Activated naive CD4-positive, alpha-beta T cell treated with anti-CD3 and anti-CD28 coated beads, Interleukin-2, amount 10 ng/mL, durations not matched to agents 7 days and 5 days (primary cell): Measurements from ENCODE around the gene ALX3.
A peak's percentile ranks its signal among the peaks of the same experiment; 100 is the strongest.

ENCODE experiments used
- CTCF ChIA-PET: fragments of 350-600 bp; sonication (Branson Sonifier 250); formaldehyde crosslinking; loops from one replicate; lab custom pipeline; 2021; ENCODE audit warnings: antibody characterized with exemption; lab: Charles Lee
- DNase-seq: peaks from one replicate; pipeline ENCODE4 v3.0.0-alpha.2; 2020
- H3K27ac Mint-ChIP-seq: one replicate; pipeline ENCODE4 v1.8.0; 2021; ENCODE audit warnings: mild to moderate bottlenecking, moderate library complexity, mixed read lengths
- H3K27me3 Mint-ChIP-seq: one replicate; pipeline ENCODE4 v1.8.0; 2021; ENCODE audit warnings: mild to moderate bottlenecking, mixed read lengths
- H3K36me3 Mint-ChIP-seq: one replicate; pipeline ENCODE4 v1.8.0; 2021; ENCODE audit warnings: mixed read lengths
- H3K4me1 Mint-ChIP-seq: one replicate; pipeline ENCODE4 v1.8.0; 2021; ENCODE audit warnings: mixed read lengths
- H3K4me3 Mint-ChIP-seq: one replicate; pipeline ENCODE4 v1.8.0; 2021; ENCODE audit warnings: mild to moderate bottlenecking, moderate library complexity, mixed read lengths
- H3K9me3 Mint-ChIP-seq: one replicate; pipeline ENCODE4 v1.8.0; 2021; ENCODE audit warnings: mixed read lengths

Gene ALX3

GRCh38 chr1:110067479-110067892 is 3.0 kb downstream of the ALX3 start:
- Mint-ChIP-seq H3K4me3 (no peak overlapping the region), H3K9me3 (no peaks in the 10 kb centered on the region), H3K27ac (no peak overlapping the region), H3K4me1 (peaks cover 5% of the 10 kb centered on the region), H3K36me3 (no peaks in the 10 kb centered on the region), H3K27me3 (peaks cover 85% of the 10 kb centered on the region)
- CTCF ChIA-PET: interaction anchor here (1.0 to 2.0 kb wide), 2 partner anchors 37 to 38 kb away, joined by 3 to 6 read pairs; no protein-coding TSS in a partner anchor
- DNase-seq: no peak

GRCh38 chr1:110065841-110066240 is 4.6 kb downstream of the ALX3 start:
- Mint-ChIP-seq H3K27me3 (peaks cover 69% of the 10 kb centered on the region), H3K9me3 (no peaks in the 10 kb centered on the region), H3K4me1 (peaks cover 5% of the 10 kb centered on the region), H3K4me3 (no peak overlapping the region), H3K36me3 (no peaks in the 10 kb centered on the region), H3K27ac (no peak overlapping the region)
- CTCF ChIA-PET: interaction anchor here (2.0 to 2.9 kb wide), 2 partner anchors 11 to 36 kb away, joined by 6 to 10 read pairs; no protein-coding TSS in a partner anchor
- no peak for DNase-seq

- H3K27me3 Mint-ChIP-seq: peaks cover 59% of the 10 kb centered on the region
- peaks cover 4% of the 10 kb centered on the region for H3K36me3 Mint-ChIP-seq
- no peak for DNase-seq
Measured at GRCh38 chr1:110064576-110065337, 5.7 kb downstream of the ALX3 start.

GRCh38 chr1:110063781-110064180 is 6.7 kb downstream of the ALX3 start:
- no peaks in the 10 kb centered on the region for H3K9me3 Mint-ChIP-seq
- peaks cover 5% of the 10 kb centered on the region for H3K4me1 Mint-ChIP-seq
- H3K27ac Mint-ChIP-seq: no peak overlapping the region
- peaks cover 50% of the 10 kb centered on the region for H3K27me3 Mint-ChIP-seq
- no peak for DNase-seq
- CTCF ChIA-PET: interaction anchor here (1.6 to 2.9 kb wide), 2 partner anchors 9 to 17 kb away, joined by 3 to 10 read pairs; no protein-coding TSS in a partner anchor
- peaks cover 4% of the 10 kb centered on the region for H3K36me3 Mint-ChIP-seq
- H3K4me3 Mint-ChIP-seq: no peak overlapping the region

More at GRCh38 chr1:110064576-110065337, 5.7 kb downstream of the ALX3 start:
- Mint-ChIP-seq H3K27ac (no peak overlapping the region), H3K4me1 (peaks cover 5% of the 10 kb centered on the region), H3K4me3 (no peak overlapping the region), H3K9me3 (no peaks in the 10 kb centered on the region)
- CTCF ChIA-PET: interaction anchor here (2.9 kb wide), 1 partner anchor 10 kb away, joined by 10 read pairs; no protein-coding TSS in a partner anchor

- Mint-ChIP-seq H3K36me3 (peaks cover 7% of the 10 kb centered on the region), H3K9me3 (no peaks in the 10 kb centered on the region), H3K4me1 (no peaks in the 10 kb centered on the region), H3K4me3 (no peak overlapping the region), H3K27me3 (peaks cover 38% of the 10 kb centered on the region), H3K27ac (no peak overlapping the region)
- CTCF ChIA-PET: interaction anchor here (1.1 to 3.5 kb wide), 8 partner anchors 9 to 90 kb away, joined by 3 to 18 read pairs (median 4); no protein-coding TSS in a partner anchor
- DNase-seq: no peak
Measured at GRCh38 chr1:110062612-110063011, 7.9 kb downstream of the ALX3 start.

- Mint-ChIP-seq H3K4me3 (no peak overlapping the region), H3K27ac (no peak overlapping the region), H3K9me3 (no peaks in the 10 kb centered on the region), H3K4me1 (no peaks in the 10 kb centered on the region), H3K27me3 (peaks cover 25% of the 10 kb centered on the region), H3K36me3 (peaks cover 7% of the 10 kb centered on the region)
- no peak for DNase-seq
- CTCF ChIA-PET: interaction anchor here (1.1 to 3.5 kb wide), 10 partner anchors 10 to 421 kb away, joined by 3 to 21 read pairs (median 6); no protein-coding TSS in a partner anchor
Measured at GRCh38 chr1:110061341-110061740, 9.1 kb downstream of the ALX3 start.

GRCh38 chr1:110060662-110061060 is 9.8 kb downstream of the ALX3 start:
- Mint-ChIP-seq H3K9me3 (no peaks in the 10 kb centered on the region), H3K36me3 (peaks cover 10% of the 10 kb centered on the region), H3K4me3 (no peak overlapping the region), H3K4me1 (no peaks in the 10 kb centered on the region), H3K27me3 (peaks cover 18% of the 10 kb centered on the region), H3K27ac (no peak overlapping the region)
- DNase-seq: no peak
- CTCF ChIA-PET: interaction anchor here (0.6 to 3.5 kb wide), 28 partner anchors 9 to 421 kb away, joined by 3 to 21 read pairs (median 6); partner anchors contain the start of genes AHCYL1, ALX3 and STRIP1

- Mint-ChIP-seq H3K4me3 (no peak overlapping the region), H3K27ac (no peak overlapping the region), H3K4me1 (no peaks in the 10 kb centered on the region), H3K9me3 (no peaks in the 10 kb centered on the region), H3K27me3 (peaks cover 13% of the 10 kb centered on the region), H3K36me3 (peaks cover 13% of the 10 kb centered on the region)
- CTCF ChIA-PET: interaction anchor here (0.6 to 3.5 kb wide), 32 partner anchors 9 to 725 kb away, joined by 3 to 21 read pairs (median 5); partner anchors contain the start of genes AHCYL1, ALX3 and STRIP1
- DNase-seq: peak; percentile 81
Measured at GRCh38 chr1:110060034-110060661, 10.3 kb downstream of the ALX3 start.

- Mint-ChIP-seq H3K36me3 (peaks cover 15% of the 10 kb centered on the region), H3K4me1 (no peaks in the 10 kb centered on the region), H3K9me3 (no peaks in the 10 kb centered on the region), H3K27me3 (peaks cover 5% of the 10 kb centered on the region), H3K4me3 (no peak overlapping the region), H3K27ac (no peak overlapping the region)
- no peak for DNase-seq
- CTCF ChIA-PET: interaction anchor here (0.7 to 3.5 kb wide), 22 partner anchors 8 to 726 kb away, joined by 3 to 21 read pairs (median 7); partner anchors contain the start of genes AHCYL1, ALX3 and STRIP1
Measured at GRCh38 chr1:110059133-110059863, 11.2 kb downstream of the ALX3 start.

GRCh38 chr1:110058591-110058990 is 11.9 kb downstream of the ALX3 start:
- H3K36me3 Mint-ChIP-seq: peaks cover 22% of the 10 kb centered on the region
- no peaks in the 10 kb centered on the region for H3K27me3 Mint-ChIP-seq
- H3K4me3 Mint-ChIP-seq: no peak overlapping the region
- DNase-seq: no peak
- H3K4me1 Mint-ChIP-seq: no peaks in the 10 kb centered on the region
- H3K27ac Mint-ChIP-seq: no peak overlapping the region
- H3K9me3 Mint-ChIP-seq: no peaks in the 10 kb centered on the region
- CTCF ChIA-PET: interaction anchor here (1.5 to 2.1 kb wide), 3 partner anchors 10 to 74 kb away, joined by 5 to 18 read pairs (median 7); partner anchors contain the start of gene AHCYL1

- CTCF ChIA-PET: interaction anchor here (1.5 to 1.9 kb wide), 5 partner anchors 10 to 59 kb away, joined by 5 to 9 read pairs (median 5); partner anchors contain the start of gene STRIP1
- H3K4me3 Mint-ChIP-seq: no peak overlapping the region
- H3K9me3 Mint-ChIP-seq: no peaks in the 10 kb centered on the region
- H3K4me1 Mint-ChIP-seq: no peaks in the 10 kb centered on the region
- no peaks in the 10 kb centered on the region for H3K27me3 Mint-ChIP-seq
- H3K27ac Mint-ChIP-seq: no peak overlapping the region
- peaks cover 27% of the 10 kb centered on the region for H3K36me3 Mint-ChIP-seq
- DNase-seq: no peak
Measured at GRCh38 chr1:110057963-110058518, 12.4 kb downstream of the ALX3 start.

- H3K4me1 Mint-ChIP-seq: no peaks in the 10 kb centered on the region
- H3K9me3 Mint-ChIP-seq: no peaks in the 10 kb centered on the region
- peaks cover 31% of the 10 kb centered on the region for H3K36me3 Mint-ChIP-seq
- no peaks in the 10 kb centered on the region for H3K27me3 Mint-ChIP-seq
- CTCF ChIA-PET: interaction anchor here (0.7 to 1.9 kb wide), 8 partner anchors 9 to 61 kb away, joined by 3 to 9 read pairs (median 5); partner anchors contain the start of gene STRIP1
- no peak for DNase-seq
- H3K4me3 Mint-ChIP-seq: no peak overlapping the region
- H3K27ac Mint-ChIP-seq: no peak overlapping the region
Measured at GRCh38 chr1:110056776-110057175, 13.7 kb downstream of the ALX3 start.

- Mint-ChIP-seq H3K27me3 (no peaks in the 10 kb centered on the region), H3K4me3 (no peak overlapping the region), H3K36me3 (peaks cover 35% of the 10 kb centered on the region), H3K4me1 (no peaks in the 10 kb centered on the region), H3K9me3 (no peaks in the 10 kb centered on the region), H3K27ac (no peak overlapping the region)
- CTCF ChIA-PET: interaction anchor here (0.8 to 1.9 kb wide), 5 partner anchors 15 to 61 kb away, joined by 3 to 6 read pairs (median 4); no protein-coding TSS in a partner anchor
- DNase-seq: no peak
Measured at GRCh38 chr1:110056285-110056683, 14.2 kb downstream of the ALX3 start.
